ENCODE results near the gene PEF1.

Gene PEF1

GRCh38 chr1:31671561-31672201 lies 27.0 kb upstream of the PEF1 start:
- DNase-seq (ENCODE audit: extremely low read depth in 1 of 2, low read depth in 1 of 2), result no peak

GRCh38 chr1:31671147-31671546 lies 26.5 kb upstream of the PEF1 start:
- DNase-seq (ENCODE audit: extremely low read depth in 1 of 2, low read depth in 1 of 2), result no peak

- no peak for DNase-seq (ENCODE audit: extremely low read depth in 1 of 2, low read depth in 1 of 2)
These were observed 25.9 kb upstream of the PEF1 start for GRCh38 chr1:31670593-31670964.

- DNase-seq (ENCODE audit: extremely low read depth in 1 of 2, low read depth in 1 of 2), result peak in 1 of 2 donors; percentile 8
These were observed 25.3 kb upstream of the PEF1 start for GRCh38 chr1:31669786-31670592.

- no peak for DNase-seq (ENCODE audit: extremely low read depth in 1 of 2, low read depth in 1 of 2)
These were observed 24.7 kb upstream of the PEF1 start for GRCh38 chr1:31669433-31669785.

- no peak for DNase-seq (ENCODE audit: extremely low read depth in 1 of 2, low read depth in 1 of 2)
These were observed 23.7 kb upstream of the PEF1 start for GRCh38 chr1:31668303-31668883.

GRCh38 chr1:31667065-31667785 lies 22.5 kb upstream of the PEF1 start:
- DNase-seq (ENCODE audit: extremely low read depth in 1 of 2, low read depth in 1 of 2), result no peak

- no peak for DNase-seq (ENCODE audit: extremely low read depth in 1 of 2, low read depth in 1 of 2)
These were observed 21.7 kb upstream of the PEF1 start for GRCh38 chr1:31666263-31666963.

GRCh38 chr1:31665234-31665878 lies 20.7 kb upstream of the PEF1 start:
- no peak for DNase-seq (ENCODE audit: extremely low read depth in 1 of 2, low read depth in 1 of 2)

- no peak for DNase-seq (ENCODE audit: extremely low read depth in 1 of 2, low read depth in 1 of 2)
These were observed 19.9 kb upstream of the PEF1 start for GRCh38 chr1:31664528-31664927.

GRCh38 chr1:31663622-31664452 lies 19.2 kb upstream of the PEF1 start:
- peak in 1 of 2 donors; percentile 49 for DNase-seq (ENCODE audit: extremely low read depth in 1 of 2, low read depth in 1 of 2)

- no peak for DNase-seq (ENCODE audit: extremely low read depth in 1 of 2, low read depth in 1 of 2)
These were observed 17.8 kb upstream of the PEF1 start for GRCh38 chr1:31662463-31662862.

- no peak for DNase-seq (ENCODE audit: extremely low read depth in 1 of 2, low read depth in 1 of 2)
These were observed 17.2 kb upstream of the PEF1 start for GRCh38 chr1:31661856-31662255.

- no peak for DNase-seq (ENCODE audit: extremely low read depth in 1 of 2, low read depth in 1 of 2)
These were observed 16.3 kb upstream of the PEF1 start for GRCh38 chr1:31660871-31661455.

GRCh38 chr1:31659889-31660288 lies 15.2 kb upstream of the PEF1 start:
- DNase-seq (ENCODE audit: extremely low read depth in 1 of 2, low read depth in 1 of 2), result no peak

GRCh38 chr1:31658721-31659120 lies 14.0 kb upstream of the PEF1 start:
- no peak for DNase-seq (ENCODE audit: extremely low read depth in 1 of 2, low read depth in 1 of 2)

- no peak for DNase-seq (ENCODE audit: extremely low read depth in 1 of 2, low read depth in 1 of 2)
These were observed 13.4 kb upstream of the PEF1 start for GRCh38 chr1:31657972-31658510.

- no peak for DNase-seq (ENCODE audit: extremely low read depth in 1 of 2, low read depth in 1 of 2)
These were observed 12.5 kb upstream of the PEF1 start for GRCh38 chr1:31657020-31657804.
